HG03575 (cell line): ENCODE measurements around the gene ARHGAP24.
"Not testable (repeated sequence)": the region's sequence is repeated elsewhere in the genome, so short reads cannot be mapped to it uniquely, and the experiment has no call there.

Source experiments
- ATAC-seq: cut with Tn5 transposase; IDR thresholded peaks from one replicate; pipeline ENCODE4 v1.9.1; 2021; ENCODE audit not compliant: unreplicated experiment, insufficient number of reproducible peaks, low FRiP score; ENCODE audit errors: extremely low read depth

The ARHGAP24 gene

GRCh38 chr4:85995361-85995760 lies 520.4 kb downstream of the ARHGAP24 start:
- no peak for ATAC-seq

- ATAC-seq = no peak
Observed at GRCh38 chr4:86001591-86001990, 526.6 kb downstream of the ARHGAP24 start.

DNA sequence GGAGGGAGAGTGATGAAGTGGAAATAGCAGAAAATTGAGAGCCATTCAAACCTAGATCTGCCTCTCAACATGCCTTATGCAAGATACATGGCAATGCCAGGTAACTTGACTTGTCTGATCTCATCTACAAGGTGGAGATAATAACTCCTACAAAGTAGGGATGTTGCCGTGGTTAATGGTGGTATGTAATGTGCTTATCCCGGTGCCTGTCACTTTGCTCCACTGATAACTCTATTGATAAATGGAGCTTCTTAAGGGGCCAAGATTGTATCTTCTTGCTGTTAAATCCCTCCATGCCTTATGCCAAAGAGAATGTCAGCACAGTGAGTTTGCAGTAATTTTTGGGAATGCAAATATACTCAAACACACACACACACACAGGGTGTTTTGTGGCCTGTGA lies 529.1 kb downstream of the ARHGAP24 start:
- ATAC-seq = no peak

GRCh38 chr4:86006057-86006456 lies 531.1 kb downstream of the ARHGAP24 start:
- ATAC-seq = no peak

- ATAC-seq = no peak
Observed at GRCh38 chr4:86007042-86007441, 532.1 kb downstream of the ARHGAP24 start.

GRCh38 chr4:86011117-86011516 lies 536.2 kb downstream of the ARHGAP24 start:
- no peak for ATAC-seq

- no peak for ATAC-seq
Observed at GRCh38 chr4:86013621-86014020, 538.7 kb downstream of the ARHGAP24 start.

GRCh38 chr4:86014599-86014998 lies 539.6 kb downstream of the ARHGAP24 start:
- ATAC-seq = peak; percentile 77

DNA sequence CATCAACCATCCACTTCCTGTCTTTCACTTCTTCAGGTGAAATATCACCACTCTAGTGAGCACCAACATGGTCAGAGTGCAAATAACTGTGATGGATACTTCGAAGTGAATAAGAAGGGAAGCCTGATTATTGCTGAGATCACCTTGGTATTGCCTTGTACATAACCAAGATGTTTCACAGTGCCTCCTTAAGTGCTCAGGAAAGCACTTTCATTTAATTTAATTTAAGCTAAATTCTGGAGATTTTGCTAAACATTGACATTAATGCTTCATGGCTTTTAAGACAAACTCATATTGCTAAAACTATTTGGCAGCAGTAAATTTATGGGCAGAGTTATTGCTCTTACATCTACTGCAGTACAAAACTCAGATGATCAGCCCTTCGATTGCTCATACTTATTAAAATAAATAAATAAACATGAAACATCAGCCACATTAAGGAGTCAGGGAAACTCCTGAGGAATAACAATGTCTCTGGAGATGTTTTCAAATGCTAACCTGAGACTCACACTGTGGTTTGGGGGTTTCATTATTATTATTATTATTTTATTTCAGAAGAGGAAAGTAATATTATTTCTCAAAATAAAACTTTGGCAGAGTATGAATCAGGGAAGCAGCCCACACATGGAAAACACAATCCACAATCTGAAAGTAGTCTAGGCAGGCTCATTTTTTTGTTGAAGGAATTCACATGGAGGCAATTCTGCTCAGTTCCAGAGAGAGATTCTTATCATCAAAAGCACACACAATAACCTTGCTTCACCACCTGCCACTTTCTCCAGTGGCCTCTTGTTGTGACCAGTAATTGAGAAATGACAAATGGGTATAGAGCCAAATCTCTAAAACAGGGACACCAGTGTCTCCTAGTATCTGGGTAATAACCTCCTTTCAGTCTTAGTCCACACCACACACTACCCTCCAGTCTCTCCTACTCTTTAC lies 540.7 kb downstream of the ARHGAP24 start:
- ATAC-seq = no peak

- no peak for ATAC-seq
Observed at GRCh38 chr4:86019362-86019761, 544.4 kb downstream of the ARHGAP24 start.

- ATAC-seq = no peak
Observed at GRCh38 chr4:86019906-86020305, 545.0 kb downstream of the ARHGAP24 start.

DNA sequence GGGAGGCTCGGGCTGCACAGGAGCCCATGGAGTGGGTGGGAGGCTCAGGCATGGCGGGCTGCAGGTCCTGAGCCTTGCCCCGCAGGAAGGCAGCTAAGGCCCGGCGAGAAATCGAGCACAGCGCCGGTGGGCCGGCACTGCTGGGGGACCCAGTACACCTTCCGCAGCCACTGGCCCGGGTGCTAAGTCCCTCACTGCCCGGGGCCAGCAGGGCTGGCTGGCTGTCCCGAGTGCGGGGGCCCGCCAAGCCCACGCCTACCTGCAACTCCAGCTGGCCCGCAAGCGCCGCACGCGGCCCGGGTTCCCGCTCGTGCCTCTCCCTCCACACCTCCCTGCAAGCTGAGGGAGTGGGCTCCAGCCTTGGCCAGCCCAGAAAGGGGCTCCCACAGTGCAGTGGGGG lies 546.7 kb downstream of the ARHGAP24 start:
- not testable (repeated sequence) for ATAC-seq

DNA sequence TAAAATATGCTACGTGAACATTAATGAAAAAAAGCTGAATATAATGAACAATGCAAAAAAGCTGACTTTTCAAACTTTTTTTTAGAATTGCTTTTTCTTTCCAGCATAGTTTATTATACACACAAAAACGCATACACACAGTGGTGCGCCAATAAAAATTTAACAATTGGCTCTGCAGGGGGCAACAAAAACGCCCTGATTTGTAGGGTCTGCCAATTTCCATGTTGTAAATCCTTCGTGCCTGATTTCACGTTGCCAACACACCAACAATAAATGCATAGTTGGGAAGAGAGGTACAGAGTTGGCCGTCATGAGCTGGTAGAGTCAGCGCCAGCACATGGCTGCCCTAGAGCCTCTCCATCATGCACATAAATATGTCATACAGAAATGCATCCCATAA lies 551.8 kb downstream of the ARHGAP24 start:
- ATAC-seq = no peak

- no peak for ATAC-seq
Observed at GRCh38 chr4:86031927-86032326, 557.0 kb downstream of the ARHGAP24 start.

GRCh38 chr4:86032476-86033022 lies 557.6 kb downstream of the ARHGAP24 start:
- no peak for ATAC-seq

DNA sequence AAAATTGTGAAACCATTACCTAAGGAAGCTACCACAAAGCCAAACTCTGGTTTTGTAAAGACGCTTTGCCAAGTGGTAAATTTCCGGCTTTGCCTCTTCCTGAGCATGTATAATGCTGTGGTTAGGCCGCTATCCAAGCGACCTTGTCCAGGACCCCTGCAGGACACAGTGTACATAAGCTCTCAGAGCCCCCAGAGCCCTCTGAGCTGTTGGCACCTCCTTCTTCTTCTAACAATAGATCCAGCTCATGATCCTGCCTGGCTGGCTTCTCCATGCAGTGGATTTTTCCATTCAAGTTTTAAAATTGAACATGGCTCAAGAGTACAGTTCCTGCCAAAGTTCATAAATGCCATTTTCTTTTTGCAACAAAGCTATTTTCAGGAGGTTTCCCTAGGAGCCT lies 558.2 kb downstream of the ARHGAP24 start:
- no peak for ATAC-seq

GRCh38 chr4:86034616-86035015 lies 559.7 kb downstream of the ARHGAP24 start:
- ATAC-seq = no peak

GRCh38 chr4:86035688-86036087 lies 560.7 kb downstream of the ARHGAP24 start:
- ATAC-seq = no peak

DNA sequence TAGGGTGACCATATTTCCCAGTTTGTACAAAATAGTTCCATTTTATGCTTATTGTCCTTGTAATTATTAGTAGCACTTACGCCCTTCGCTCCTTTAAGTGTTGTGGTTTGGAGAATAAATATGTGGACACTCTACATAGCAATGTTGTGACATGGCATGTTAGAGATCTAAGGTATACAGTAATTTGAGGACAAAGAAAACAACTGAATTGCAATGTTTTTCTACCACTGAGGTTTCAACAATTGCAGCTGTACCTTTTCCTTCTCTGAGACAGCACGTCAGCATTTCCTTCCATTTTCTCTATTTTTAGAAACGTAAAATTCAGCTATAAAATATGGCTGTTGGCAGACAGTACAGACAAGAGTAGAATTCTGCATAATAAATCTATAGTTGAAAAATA lies 561.8 kb downstream of the ARHGAP24 start:
- ATAC-seq = no peak

- ATAC-seq = no peak
Observed at GRCh38 chr4:86038037-86038436, 563.1 kb downstream of the ARHGAP24 start.
